ENCODE results near the gene HDC.

The HDC gene

DNA sequence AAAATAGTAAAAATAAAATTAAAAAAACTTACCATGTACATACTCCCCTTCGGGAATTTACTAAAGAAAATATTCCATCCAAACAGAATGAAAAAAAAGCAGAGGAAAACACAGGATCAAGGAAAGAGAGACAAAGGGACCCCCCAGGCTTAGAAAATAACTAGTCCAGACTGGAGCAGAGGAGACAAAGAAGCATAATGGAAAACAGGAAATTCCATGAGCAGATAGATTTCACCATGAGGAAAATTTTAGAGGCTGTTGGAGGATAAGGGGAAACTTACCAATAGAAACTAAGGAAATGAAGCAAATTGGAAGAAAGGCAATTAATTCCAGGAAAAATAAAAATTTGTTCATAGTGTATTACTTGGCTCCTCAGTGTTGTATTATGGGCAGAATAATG lies 46.8 kb downstream of the HDC start:
- Histone ChIP-seq H3K4me1 (ENCODE audit: control insufficient read depth, insufficient read depth, low read length) (no peaks in the 10 kb centered on the region), H3K36me3 (ENCODE audit: control insufficient read depth, insufficient read depth, low read length) (no peaks in the 10 kb centered on the region), H3K4me3 (ENCODE audit: low read depth, low read length) (no peak overlapping the region), H3K9ac (ENCODE audit: low read depth, low read length) (no peak overlapping the region), H3K9me3 (ENCODE audit: control insufficient read depth, insufficient read depth, low read length) (no peaks in the 10 kb centered on the region), H3K27me3 (ENCODE audit: control insufficient read depth, insufficient read depth, low read length) (no peaks in the 10 kb centered on the region)

DNA sequence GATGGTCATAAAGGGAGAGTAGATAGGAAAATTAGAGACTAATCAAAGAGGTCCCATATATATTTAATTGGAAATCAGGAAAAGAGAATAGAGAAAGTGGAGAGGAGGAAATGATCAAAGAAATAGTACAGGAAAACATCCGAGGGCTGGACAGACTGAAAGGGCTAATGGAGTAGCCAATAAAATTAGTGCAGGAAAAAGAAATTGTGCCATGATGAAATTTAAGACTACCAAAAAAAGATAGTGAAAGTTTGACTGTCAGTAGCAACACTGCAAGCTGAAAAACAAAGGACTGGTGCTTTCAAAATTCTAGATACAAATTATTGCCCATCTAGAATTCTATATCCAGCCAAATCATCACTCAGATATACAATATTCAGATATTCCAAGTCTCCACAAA lies 47.2 kb downstream of the HDC start:
- Histone ChIP-seq H3K4me1 (ENCODE audit: control insufficient read depth, insufficient read depth, low read length) (no peaks in the 10 kb centered on the region), H3K4me3 (ENCODE audit: low read depth, low read length) (no peak overlapping the region), H3K9me3 (ENCODE audit: control insufficient read depth, insufficient read depth, low read length) (no peaks in the 10 kb centered on the region), H3K27me3 (ENCODE audit: control insufficient read depth, insufficient read depth, low read length) (no peaks in the 10 kb centered on the region), H3K9ac (ENCODE audit: low read depth, low read length) (no peak overlapping the region), H3K36me3 (ENCODE audit: control insufficient read depth, insufficient read depth, low read length) (no peaks in the 10 kb centered on the region)

DNA sequence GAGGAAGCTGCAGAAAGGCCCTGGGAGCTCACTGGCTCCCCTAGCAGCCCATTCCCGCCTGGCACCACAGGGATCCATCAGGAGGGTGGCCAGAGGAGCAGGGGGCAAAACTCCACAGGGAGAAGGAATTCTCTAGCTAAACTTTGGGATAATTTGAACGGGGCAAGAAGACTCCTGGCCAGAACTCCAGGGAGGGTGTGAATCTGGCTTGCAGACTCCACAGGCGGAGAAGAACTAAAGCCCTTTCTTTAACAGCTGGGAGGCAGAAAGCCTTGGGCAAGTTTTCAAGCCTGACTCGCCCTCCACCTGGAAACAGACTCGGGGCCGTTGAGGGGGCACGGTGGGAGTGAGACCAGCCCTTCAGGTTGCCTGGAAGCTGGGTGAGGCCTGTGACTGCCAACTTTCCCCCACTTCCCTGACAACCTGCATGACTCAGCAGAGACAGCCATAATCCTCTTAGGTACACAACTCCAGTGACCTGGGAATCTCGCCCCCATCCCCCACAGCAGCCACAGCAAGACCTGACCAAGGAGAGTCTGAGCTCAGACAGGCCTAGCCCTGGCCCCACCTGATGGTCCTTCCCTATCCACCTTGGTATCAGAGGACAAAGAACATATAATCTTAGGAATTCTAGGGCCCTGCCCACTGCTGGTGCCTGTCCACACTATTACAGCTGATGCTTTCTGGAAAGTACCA lies 54.9 kb downstream of the HDC start:
- Histone ChIP-seq H3K4me1 (ENCODE audit: control insufficient read depth, insufficient read depth, low read length) (no peaks in the 10 kb centered on the region), H3K9ac (ENCODE audit: low read depth, low read length) (no peak overlapping the region), H3K9me3 (ENCODE audit: control insufficient read depth, insufficient read depth, low read length) (no peaks in the 10 kb centered on the region)

DNA sequence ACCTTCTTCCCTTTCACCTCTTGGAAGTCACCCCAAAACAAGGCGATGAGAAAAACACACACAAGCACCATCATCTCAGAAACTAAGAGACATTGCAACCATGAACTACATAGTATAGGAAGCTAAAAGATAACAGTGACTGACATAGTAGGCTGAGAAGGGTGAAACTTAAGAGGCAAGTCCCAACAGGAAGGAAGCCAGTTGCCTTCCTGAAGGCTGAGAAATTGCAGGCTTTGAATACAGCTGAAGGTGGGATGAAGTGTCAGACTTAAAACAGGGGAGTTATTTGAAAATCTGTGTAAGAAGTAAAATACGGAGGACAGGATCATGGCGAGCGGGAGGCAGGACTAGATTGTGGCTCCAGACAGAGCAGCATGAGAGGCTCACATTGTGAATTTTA lies 55.7 kb downstream of the HDC start:
- no peak overlapping the region for H3K4me3 ChIP-seq (ENCODE audit: low read depth, low read length)
- no peaks in the 10 kb centered on the region for H3K36me3 ChIP-seq (ENCODE audit: control insufficient read depth, insufficient read depth, low read length)
- no peaks in the 10 kb centered on the region for H3K27me3 ChIP-seq (ENCODE audit: control insufficient read depth, insufficient read depth, low read length)
- H3K9me3 ChIP-seq (ENCODE audit: control insufficient read depth, insufficient read depth, low read length) = no peaks in the 10 kb centered on the region
- no peak overlapping the region for H3K9ac ChIP-seq (ENCODE audit: low read depth, low read length)
- no peaks in the 10 kb centered on the region for H3K4me1 ChIP-seq (ENCODE audit: control insufficient read depth, insufficient read depth, low read length)

More for the DNA sequence above, 54.9 kb downstream of the HDC start:
- no peak overlapping the region for H3K4me3 ChIP-seq (ENCODE audit: low read depth, low read length)
- H3K27me3 ChIP-seq (ENCODE audit: control insufficient read depth, insufficient read depth, low read length) = no peaks in the 10 kb centered on the region
- no peaks in the 10 kb centered on the region for H3K36me3 ChIP-seq (ENCODE audit: control insufficient read depth, insufficient read depth, low read length)

DNA sequence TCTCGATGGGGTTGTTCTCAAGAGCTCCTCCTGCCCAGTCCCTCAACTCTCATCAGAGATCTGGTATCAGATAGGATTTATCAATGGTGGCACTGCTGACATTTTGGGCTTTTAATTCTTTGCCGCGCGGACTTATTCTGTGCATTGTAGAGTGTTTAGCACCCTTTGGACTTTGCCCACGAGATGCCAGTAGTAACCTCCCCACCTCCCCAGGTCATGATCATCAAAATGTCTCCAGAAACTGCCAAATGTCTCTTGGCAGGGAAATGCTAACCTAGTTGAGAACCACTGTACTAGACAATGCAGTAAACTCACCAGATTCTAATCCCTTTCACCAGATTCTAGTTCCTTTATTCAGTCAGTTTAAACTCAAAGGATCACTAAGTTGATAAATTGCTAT lies 59.5 kb downstream of the HDC start:
- H3K9ac ChIP-seq (ENCODE audit: low read depth, low read length) = no peak overlapping the region
- H3K4me1 ChIP-seq (ENCODE audit: control insufficient read depth, insufficient read depth, low read length) = no peaks in the 10 kb centered on the region
- no peak overlapping the region for H3K4me3 ChIP-seq (ENCODE audit: low read depth, low read length)
- H3K9me3 ChIP-seq (ENCODE audit: control insufficient read depth, insufficient read depth, low read length) = no peaks in the 10 kb centered on the region
- H3K27me3 ChIP-seq (ENCODE audit: control insufficient read depth, insufficient read depth, low read length) = no peaks in the 10 kb centered on the region
- no peaks in the 10 kb centered on the region for H3K36me3 ChIP-seq (ENCODE audit: control insufficient read depth, insufficient read depth, low read length)

DNA sequence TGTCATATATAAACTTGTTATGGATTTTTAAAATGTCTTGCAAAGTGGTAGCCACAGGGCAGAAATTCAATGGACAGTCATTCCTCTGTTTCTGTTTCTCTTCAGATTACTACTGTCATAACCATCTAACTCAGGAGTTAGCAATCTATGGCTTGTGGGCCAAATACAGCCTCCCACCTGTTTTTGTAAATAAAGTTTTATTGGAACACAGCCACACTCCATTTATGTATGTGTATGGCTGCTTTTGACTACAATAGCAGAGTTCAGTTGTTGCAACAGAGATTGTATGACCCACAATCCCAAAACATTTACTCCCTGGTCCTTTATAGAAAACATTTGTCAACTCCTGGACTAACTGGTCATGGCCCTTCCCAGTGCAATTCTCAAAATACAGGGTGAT lies 63.5 kb downstream of the HDC start:
- H3K9me3 ChIP-seq (ENCODE audit: control insufficient read depth, insufficient read depth, low read length) = no peaks in the 10 kb centered on the region
- no peak overlapping the region for H3K4me3 ChIP-seq (ENCODE audit: low read depth, low read length)
- H3K4me1 ChIP-seq (ENCODE audit: control insufficient read depth, insufficient read depth, low read length) = no peaks in the 10 kb centered on the region
- no peak overlapping the region for H3K9ac ChIP-seq (ENCODE audit: low read depth, low read length)
- no peaks in the 10 kb centered on the region for H3K27me3 ChIP-seq (ENCODE audit: control insufficient read depth, insufficient read depth, low read length)
- no peaks in the 10 kb centered on the region for H3K36me3 ChIP-seq (ENCODE audit: control insufficient read depth, insufficient read depth, low read length)

DNA sequence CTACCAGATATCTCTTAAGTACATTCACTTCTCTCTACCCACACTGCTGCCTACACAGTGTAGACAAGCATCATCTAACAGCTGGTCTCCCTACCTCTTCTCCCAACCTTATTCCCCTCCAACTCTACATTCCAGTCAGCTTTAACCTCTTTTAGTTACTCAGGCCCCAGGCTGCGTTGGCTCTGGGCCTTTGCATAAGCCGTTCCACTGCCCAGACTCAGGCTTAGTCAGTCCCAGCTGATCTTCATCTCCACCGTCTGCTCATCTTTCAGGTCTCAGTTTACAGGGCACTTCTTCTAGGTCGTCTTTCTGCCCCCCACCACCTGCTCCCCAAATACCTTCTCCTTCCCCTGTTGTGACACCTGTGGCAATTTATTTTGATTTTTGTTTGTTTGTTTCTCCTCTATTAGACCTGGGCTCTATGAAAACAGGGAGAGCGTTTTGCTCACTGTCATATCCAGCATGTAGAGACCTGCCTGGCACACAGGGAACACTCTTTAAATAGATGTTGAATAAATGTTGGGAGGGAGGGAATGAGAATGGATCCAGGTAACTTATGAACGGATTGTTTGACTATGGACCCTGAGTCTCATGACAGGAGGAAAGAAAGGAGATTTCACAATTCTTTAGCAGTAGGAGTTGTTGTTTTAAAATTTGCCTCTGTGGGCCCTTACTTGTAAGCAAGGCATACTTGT lies 72.5 kb downstream of the HDC start:
- Histone ChIP-seq H3K36me3 (ENCODE audit: control insufficient read depth, insufficient read depth, low read length) (no peaks in the 10 kb centered on the region), H3K4me1 (ENCODE audit: control insufficient read depth, insufficient read depth, low read length) (no peaks in the 10 kb centered on the region), H3K27me3 (ENCODE audit: control insufficient read depth, insufficient read depth, low read length) (no peaks in the 10 kb centered on the region), H3K4me3 (ENCODE audit: low read depth, low read length) (no peak overlapping the region), H3K9ac (ENCODE audit: low read depth, low read length) (no peak overlapping the region), H3K9me3 (ENCODE audit: control insufficient read depth, insufficient read depth, low read length) (no peaks in the 10 kb centered on the region)

DNA sequence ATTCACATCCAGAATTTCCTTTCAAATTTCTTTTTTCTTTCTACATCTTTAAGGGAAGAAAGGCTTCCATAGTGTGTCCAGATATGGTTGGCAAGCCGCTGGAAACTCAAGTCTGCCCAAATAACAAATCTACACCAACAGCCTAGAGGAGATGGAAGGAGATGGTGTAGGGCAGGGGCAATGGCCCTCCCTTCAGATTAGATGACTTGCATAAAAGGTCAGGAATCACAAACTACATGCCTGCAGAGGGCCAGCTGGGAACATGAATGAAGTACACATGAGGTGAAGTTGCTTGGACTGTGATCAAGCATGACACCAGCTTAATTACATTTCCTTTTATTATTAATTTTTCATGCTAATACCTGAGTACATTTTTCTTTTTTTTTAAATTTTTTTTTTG lies 73.4 kb downstream of the HDC start:
- Histone ChIP-seq H3K9ac (ENCODE audit: low read depth, low read length) (no peak overlapping the region), H3K9me3 (ENCODE audit: control insufficient read depth, insufficient read depth, low read length) (no peaks in the 10 kb centered on the region), H3K4me3 (ENCODE audit: low read depth, low read length) (no peak overlapping the region), H3K27me3 (ENCODE audit: control insufficient read depth, insufficient read depth, low read length) (no peaks in the 10 kb centered on the region), H3K4me1 (ENCODE audit: control insufficient read depth, insufficient read depth, low read length) (no peaks in the 10 kb centered on the region), H3K36me3 (ENCODE audit: control insufficient read depth, insufficient read depth, low read length) (no peaks in the 10 kb centered on the region)
